ENCODE measurements around the gene CFAP54. TPM values are rescaled to one million over a fixed set of nuclear protein-coding genes. Genes with fewer than 3 reads are reported as not detected.

Gene CFAP54
- polyA plus RNA-seq, 3 donors, result not detected

DNA sequence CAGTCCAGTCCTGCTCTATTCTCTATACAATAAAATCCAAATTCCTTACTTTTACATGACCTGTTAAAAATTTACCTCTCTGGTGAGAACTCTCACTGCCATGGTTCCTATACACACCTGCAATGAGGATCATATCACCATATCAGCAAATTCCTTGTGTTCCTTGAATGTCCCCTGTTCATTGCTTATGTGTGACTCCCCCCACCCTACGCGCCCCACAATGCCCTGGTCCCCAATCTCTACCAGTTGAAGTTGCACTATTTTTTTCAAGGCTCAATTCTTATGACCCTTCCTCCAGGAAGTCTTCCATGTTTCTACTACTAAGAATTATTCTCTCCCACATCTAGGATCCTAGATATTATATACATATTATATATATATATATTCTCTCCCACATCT lies 335.5 kb downstream of the CFAP54 start:
- no peaks in the 10 kb centered on the region for H3K9me3 ChIP-seq (replicated peaks in 1 of 2; ENCODE audit: control insufficient read depth in 1 of 2, insufficient read depth in 1 of 2, low read length in 2 of 2)
- Mint-ChIP-seq H3K4me3 (no peak overlapping the region), H3K36me3 (no peaks in the 10 kb centered on the region), H3K27me3 (ENCODE audit: low read depth in 3 of 3) (peaks cover 0 to 2% (median 0%) of the 10 kb centered on the region in 3 donors), H3K4me1 (no peaks in the 10 kb centered on the region), H3K27ac (no peak overlapping the region), H3K9me3 (peaks cover 0 to 3% (median 0%) of the 10 kb centered on the region in 7 donors)
- no peak overlapping the region for H3K4me3 ChIP-seq (replicated peaks in 1 of 3; ENCODE audit: low read depth in 2 of 3, low read length in 3 of 3)
- H3K36me3 ChIP-seq (replicated peaks in 1 of 2; ENCODE audit: control insufficient read depth in 1 of 2, insufficient read depth in 2 of 2, low read length in 2 of 2), result no peaks in the 10 kb centered on the region
- TF ChIP-seq, protein P1, sequence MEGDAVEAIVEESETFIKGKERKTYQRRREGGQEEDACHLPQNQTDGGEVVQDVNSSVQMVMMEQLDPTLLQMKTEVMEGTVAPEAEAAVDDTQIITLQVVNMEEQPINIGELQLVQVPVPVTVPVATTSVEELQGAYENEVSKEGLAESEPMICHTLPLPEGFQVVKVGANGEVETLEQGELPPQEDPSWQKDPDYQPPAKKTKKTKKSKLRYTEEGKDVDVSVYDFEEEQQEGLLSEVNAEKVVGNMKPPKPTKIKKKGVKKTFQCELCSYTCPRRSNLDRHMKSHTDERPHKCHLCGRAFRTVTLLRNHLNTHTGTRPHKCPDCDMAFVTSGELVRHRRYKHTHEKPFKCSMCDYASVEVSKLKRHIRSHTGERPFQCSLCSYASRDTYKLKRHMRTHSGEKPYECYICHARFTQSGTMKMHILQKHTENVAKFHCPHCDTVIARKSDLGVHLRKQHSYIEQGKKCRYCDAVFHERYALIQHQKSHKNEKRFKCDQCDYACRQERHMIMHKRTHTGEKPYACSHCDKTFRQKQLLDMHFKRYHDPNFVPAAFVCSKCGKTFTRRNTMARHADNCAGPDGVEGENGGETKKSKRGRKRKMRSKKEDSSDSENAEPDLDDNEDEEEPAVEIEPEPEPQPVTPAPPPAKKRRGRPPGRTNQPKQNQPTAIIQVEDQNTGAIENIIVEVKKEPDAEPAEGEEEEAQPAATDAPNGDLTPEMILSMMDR (IDR thresholded peaks at IDR 0.05), result no peak
- intact Hi-C loops (cut with micrococcal nuclease), result no loop called here
- no peaks in the 10 kb centered on the region for H4K20me1 ChIP-seq (ENCODE audit: insufficient read depth, low read length)
- H2AFZ ChIP-seq (ENCODE audit: insufficient read depth, low read depth, low read length, poor library complexity, severe bottlenecking), result no peak overlapping the region
- H3K27ac ChIP-seq (ENCODE audit: low read depth in 1 of 2, low read length in 2 of 2), result no peak overlapping the region
- H3K27me3 ChIP-seq (ENCODE audit: control insufficient read depth in 2 of 2, insufficient read depth in 2 of 2, low read length in 2 of 2), result no peaks in the 10 kb centered on the region
- 100% methylated on average over 2 of the region's 2 CpGs for WGBS (ENCODE audit: insufficient coverage)
- H3K4me1 ChIP-seq (ENCODE audit: control insufficient read depth in 1 of 2, insufficient read depth in 2 of 2, low read length in 2 of 2), result no peaks in the 10 kb centered on the region
- H3K4me2 ChIP-seq (replicated peaks; ENCODE audit: extremely low read depth, low read length, poor library complexity, severe bottlenecking), result no peak overlapping the region
- H3K79me2 ChIP-seq (ENCODE audit: insufficient read depth, low read length), result no peaks in the 10 kb centered on the region
- H3K9ac ChIP-seq (ENCODE audit: insufficient read depth, low read length, poor library complexity, severe bottlenecking), result no peak overlapping the region
- DNase-seq, result no peak

DNA sequence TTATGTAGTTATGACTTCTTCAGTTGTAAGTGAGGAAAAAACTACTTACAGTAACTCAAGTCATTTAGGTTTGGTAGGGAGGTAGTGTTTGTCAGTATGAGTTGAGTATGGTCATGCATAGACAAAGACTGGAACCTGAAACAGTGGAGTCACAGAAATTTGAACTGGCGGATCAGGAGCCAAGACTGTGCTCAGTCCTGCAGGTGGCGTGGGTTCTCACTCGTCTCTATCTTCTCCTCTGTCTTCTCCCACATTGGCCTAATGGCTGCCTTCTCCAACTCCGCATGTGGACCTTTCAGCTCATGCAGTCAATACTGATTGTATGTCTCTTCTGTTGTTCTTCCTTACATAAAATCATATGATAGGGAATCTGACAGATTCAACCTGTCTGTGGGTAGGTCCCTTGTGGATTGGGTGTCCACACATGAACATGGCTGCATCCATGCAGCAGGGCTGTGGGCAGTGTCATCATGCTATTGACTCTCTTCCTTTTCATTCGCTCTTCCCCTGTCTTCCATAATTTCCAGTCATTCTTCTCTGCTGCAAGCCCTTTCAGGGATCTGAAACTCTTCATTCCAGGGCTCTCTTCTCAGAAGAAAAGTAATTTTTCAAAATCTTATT lies 338.9 kb downstream of the CFAP54 start:
- no peak overlapping the region for H2AFZ ChIP-seq (ENCODE audit: insufficient read depth, low read depth, low read length, poor library complexity, severe bottlenecking)
- WGBS (ENCODE audit: insufficient coverage), result 100% methylated on average over 4 of the region's 5 CpGs
- no peaks in the 10 kb centered on the region for H3K4me1 Mint-ChIP-seq
- no peaks in the 10 kb centered on the region for H3K27me3 ChIP-seq (ENCODE audit: control insufficient read depth in 2 of 2, insufficient read depth in 2 of 2, low read length in 2 of 2)
- peaks cover 0 to 3% (median 0%) of the 10 kb centered on the region in 7 donors for H3K9me3 Mint-ChIP-seq
- H3K4me3 Mint-ChIP-seq, result no peak overlapping the region
- no peaks in the 10 kb centered on the region for H3K4me1 ChIP-seq (ENCODE audit: control insufficient read depth in 1 of 2, insufficient read depth in 2 of 2, low read length in 2 of 2)
- no peak overlapping the region for H3K4me2 ChIP-seq (replicated peaks; ENCODE audit: extremely low read depth, low read length, poor library complexity, severe bottlenecking)
- H3K27ac ChIP-seq (ENCODE audit: low read depth in 1 of 2, low read length in 2 of 2), result no peak overlapping the region
- no peaks in the 10 kb centered on the region for H3K36me3 Mint-ChIP-seq
- no peak overlapping the region for H3K9ac ChIP-seq (ENCODE audit: insufficient read depth, low read length, poor library complexity, severe bottlenecking)
- DNase-seq, result no peak
- H3K79me2 ChIP-seq (ENCODE audit: insufficient read depth, low read length), result no peaks in the 10 kb centered on the region
- H3K4me3 ChIP-seq (replicated peaks in 1 of 3; ENCODE audit: low read depth in 2 of 3, low read length in 3 of 3), result no peak overlapping the region
- no peaks in the 10 kb centered on the region for H4K20me1 ChIP-seq (ENCODE audit: insufficient read depth, low read length)
- intact Hi-C loops (cut with micrococcal nuclease), result no loop called here
- no peaks in the 10 kb centered on the region for H3K9me3 ChIP-seq (replicated peaks in 1 of 2; ENCODE audit: control insufficient read depth in 1 of 2, insufficient read depth in 1 of 2, low read length in 2 of 2)
- H3K27ac Mint-ChIP-seq, result no peak overlapping the region
- no peaks in the 10 kb centered on the region for H3K36me3 ChIP-seq (replicated peaks in 1 of 2; ENCODE audit: control insufficient read depth in 1 of 2, insufficient read depth in 2 of 2, low read length in 2 of 2)
- TF ChIP-seq, protein P1 (IDR thresholded peaks at IDR 0.05), result no peak
- peaks cover 0 to 2% (median 0%) of the 10 kb centered on the region in 3 donors for H3K27me3 Mint-ChIP-seq (ENCODE audit: low read depth in 3 of 3)

Measured in CD14-positive monocyte (primary cell).